HTERT RPE-1 (cell line): Measurements from ENCODE around the gene OR2M5.

ENCODE experiments used
- in situ Hi-C: fragments of 300-500 bp; cut with MboI; formaldehyde crosslinking; loops from 4 replicates; pipeline ENCODE4 v1.14.3; 2020; ENCODE audit warnings: low sequenced_read_pairs

Gene OR2M5, protein sequence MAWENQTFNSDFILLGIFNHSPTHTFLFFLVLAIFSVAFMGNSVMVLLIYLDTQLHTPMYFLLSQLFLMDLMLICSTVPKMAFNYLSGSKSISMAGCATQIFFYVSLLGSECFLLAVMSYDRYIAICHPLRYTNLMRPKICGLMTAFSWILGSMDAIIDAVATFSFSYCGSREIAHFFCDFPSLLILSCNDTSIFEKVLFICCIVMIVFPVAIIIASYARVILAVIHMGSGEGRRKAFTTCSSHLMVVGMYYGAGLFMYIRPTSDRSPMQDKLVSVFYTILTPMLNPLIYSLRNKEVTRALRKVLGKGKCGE

DNA sequence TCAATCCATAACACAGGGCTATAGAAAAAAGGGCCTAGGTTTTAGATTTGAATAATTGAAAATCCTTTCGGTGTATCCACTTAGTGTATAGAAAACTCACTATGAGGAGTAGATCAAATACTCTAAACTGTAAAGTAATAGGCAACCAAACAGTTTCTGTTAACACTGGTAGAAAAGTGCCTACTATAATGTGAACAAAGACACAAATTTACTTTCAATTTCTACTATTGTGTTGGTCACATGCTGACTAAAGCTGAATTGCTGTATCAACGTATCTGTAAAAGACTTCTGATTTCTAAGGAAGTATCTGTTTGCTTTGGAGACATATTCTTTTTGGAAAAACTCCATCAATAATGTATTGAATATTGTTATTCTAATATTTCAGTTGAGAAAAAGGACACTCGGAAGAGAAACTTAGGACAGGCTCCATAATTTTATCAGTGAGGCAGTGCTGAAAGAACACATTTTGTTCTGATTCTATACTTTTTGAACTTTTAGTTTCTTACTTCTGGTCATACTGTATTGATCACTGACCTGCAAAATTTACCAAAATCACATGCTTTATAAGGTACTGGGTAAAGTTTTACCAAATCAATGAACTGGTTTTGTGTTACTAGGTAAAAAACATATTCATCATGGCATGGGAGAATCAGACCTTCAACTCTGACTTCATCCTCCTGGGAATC, at the start of gene OR2M5:
OR2M5 (plus strand) TSS at position 636 of the 686 bp plus-strand sequence; CDS start at position 636, 0 bp downstream.
- in situ Hi-C loops, result no loop called here

DNA sequence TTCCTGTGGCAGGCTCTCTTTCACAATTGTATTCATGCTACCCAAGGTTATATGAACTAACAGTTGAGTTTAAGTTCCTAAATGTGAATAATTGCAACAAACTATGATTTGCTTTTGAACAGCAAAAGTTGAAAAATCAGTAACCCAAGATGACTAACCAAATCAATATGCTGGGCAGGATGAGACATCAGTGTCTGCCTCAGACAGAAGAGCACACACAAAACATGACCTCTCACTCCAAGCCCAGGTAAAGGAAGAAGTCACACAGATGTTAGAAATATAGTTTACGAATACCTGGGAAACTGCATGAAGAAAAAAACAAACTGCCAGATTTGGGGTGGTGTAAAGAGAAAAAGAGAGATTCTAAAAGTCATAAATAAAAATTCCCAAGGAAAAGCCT, 46.4 kb upstream of the OR2M5 start:
- in situ Hi-C loops, result no loop called here

DNA sequence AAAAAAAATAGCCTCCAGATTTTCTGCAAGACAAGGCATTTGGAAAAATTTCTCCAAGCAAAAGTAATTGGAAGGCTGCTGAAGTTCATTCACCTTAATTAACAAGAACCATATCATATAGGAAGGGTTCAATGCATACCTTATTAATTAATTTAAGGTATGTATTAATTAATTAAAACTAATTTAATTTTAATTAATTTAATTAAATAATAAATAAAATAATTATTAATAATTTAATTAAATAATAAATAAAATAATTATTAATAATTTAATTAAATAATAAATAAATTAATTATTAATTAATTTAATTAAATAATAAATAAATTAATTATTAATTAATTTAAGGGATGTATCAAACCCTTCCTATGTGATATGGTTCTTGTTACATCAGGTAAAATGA, 42.1 kb upstream of the OR2M5 start:
- in situ Hi-C loops, result no loop called here

DNA sequence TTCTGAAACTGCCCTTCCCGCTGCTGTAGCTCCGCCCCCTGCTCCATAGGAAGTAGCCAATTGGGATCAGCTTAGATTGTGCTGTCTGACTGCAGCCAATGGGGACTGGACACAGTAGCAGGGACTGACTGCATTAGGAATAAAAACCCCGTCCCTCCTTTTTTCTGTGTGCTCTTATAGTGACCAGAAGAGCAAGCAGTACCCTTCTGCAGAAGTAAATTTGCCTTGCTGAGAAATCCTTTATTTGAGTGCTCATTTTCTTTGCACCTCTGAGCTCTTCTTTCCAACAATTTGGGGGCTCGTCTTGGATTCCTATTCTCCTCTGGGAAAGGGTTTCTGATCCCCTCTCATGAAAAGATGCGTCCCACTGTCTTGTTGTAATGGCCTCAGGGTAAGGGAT, 33.8 kb upstream of the OR2M5 start:
- in situ Hi-C loops, result no loop called here

DNA sequence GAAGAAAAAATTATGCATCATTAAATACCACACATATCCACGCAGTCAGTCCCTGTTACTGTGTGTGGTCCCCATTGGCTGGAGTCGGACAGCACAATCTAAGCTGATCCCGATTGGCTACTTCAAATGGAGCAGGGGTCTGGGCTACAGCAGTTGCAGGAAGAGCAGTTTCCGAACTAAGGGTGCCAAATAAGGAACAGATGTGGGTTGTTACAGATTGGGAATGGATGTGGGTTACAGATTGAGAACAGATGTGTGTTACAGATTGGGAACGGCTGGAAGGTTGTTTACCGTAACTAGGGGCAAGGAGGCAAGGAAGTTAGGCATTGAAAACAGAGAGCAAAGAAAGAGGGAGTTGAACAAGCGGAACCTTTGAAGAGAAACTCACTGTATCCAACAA, 30.1 kb upstream of the OR2M5 start:
- in situ Hi-C loops, result no loop called here

DNA sequence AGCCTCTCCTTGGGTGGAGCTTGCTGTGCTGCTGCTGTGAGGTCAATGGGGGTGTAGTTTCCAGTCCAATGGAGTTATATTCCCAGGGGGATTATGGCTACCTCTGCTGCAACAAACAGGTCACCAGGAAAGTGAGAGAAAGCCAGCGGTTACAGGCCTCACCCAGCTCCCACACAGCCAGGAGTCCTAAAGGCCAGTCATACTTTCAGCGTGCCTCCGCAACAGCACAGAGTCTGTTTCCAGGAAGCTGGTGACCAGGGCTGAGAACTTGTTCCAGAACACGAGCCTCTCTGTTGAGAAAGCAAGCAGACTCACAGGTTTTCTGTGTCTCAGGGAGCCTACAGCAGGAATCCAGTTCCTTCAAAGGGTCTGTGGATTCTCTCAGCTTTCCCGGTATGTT, 17.3 kb upstream of the OR2M5 start:
- in situ Hi-C loops, result no loop called here

DNA sequence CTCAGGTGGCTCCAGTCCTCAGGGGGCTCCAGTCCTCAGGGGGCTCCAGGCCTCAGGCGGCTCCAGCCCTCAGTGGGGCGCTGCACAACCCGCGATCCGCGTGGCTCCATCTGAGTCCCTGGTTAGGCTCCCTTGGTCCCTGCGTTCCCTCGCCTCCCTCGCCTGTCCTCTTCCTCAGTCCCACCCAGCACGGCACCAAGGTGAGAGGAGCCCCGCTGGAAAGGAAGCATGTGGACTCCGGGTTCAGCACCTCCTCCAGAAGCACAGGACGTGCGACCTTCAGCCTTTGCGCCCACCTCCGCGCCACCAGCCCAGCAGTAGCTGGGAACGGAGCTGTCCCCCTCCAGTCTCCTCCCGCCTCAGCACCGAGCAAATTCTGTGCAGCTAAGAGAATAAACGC, 8.1 kb upstream of the OR2M5 start:
- in situ Hi-C loops, result no loop called here

DNA sequence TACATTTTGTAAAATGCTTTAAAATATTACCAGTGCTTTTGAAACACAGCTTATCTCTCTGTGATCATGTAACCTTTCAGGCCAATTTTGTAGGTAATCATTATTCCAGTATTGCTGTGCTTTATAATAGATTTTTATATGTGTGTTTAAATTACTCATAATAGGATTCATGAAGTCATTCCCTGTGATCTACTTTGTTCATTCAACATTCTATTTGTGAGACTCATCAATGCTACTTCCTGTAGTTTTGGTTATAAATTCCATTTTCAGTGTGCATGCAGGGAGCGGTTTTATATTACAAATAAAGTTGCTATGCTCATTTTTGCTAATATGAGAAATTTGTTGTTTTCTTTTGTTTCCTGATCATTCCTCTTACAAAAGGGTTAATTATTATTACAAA, 4.1 kb upstream of the OR2M5 start:
- in situ Hi-C loops, result no loop called here

DNA sequence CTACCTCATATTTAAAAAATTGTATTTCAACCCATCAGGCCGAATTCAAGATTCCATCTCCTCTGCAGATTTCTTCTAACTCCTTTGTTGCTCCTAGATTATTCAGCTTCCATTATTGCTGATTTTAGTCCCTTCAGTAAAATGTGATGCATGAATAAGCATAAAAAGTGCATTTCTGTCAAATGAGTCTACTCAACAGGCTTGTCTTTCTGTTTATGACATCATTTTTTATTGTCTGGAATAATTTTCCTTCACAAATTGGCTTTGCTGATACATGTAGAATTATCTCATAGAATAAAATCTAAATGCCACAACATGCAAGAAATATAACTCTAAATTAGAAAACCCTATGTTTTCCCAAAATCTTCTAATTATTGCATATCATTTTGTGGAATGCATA, 1.6 kb upstream of the OR2M5 start:
- in situ Hi-C loops, result no loop called here

DNA sequence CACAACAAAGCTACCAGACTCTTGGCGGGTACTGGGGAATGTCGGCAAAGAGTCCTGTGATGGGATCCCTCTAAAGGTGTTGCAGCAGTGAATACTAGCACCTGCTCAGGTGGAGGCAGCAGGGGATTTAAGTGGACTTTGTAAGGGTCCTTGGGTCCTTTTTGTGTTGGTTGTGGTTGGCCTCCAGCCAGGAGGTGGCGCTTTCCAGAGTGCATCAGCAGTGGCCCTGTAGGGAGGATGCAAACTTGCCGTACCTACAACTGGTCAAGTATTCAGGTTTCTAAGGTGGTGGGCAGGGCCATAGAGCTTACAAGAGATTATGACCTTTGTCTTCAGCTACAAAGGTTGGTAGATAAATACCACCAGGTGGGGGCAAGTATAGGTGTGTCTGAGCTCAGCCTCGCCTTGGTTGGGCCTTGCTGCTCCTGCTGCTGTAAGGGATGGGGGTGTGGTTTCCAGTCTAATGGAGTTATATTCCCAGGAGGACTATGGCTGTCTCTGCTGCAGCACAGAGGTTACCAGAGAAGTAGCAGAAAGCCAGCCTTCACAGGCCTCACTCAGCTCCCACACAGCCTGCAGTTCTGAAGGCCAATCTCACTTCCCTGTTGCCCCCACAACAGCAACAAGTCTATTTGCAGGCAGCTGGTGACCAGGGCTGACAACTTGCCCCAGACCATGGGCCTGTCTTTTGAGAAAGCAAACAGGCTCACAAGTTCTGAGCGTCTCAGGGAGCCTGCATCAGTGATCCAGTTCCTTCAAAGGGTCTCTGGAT, 7.3 kb downstream of the OR2M5 start:
- in situ Hi-C loops, result no loop called here

DNA sequence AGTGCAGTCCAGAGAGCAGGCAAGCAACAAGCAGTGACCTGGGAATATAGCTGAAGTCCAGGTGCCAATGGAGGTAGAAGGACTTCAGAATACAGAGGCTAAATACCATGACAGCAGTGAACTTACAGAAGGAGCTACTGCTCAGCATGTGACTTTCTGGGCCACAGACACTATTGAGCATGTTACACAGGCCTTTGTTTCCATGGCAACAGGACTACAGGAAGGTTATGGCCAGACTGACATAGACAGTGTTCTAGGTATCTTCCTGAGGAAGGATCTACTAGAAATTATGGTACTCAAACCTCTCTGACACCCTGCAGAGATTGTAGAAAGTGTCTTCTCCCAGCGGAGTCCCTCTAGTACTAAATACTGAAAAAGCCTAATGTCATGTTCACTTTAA, 11.0 kb downstream of the OR2M5 start:
- in situ Hi-C loops, result no loop called here

DNA sequence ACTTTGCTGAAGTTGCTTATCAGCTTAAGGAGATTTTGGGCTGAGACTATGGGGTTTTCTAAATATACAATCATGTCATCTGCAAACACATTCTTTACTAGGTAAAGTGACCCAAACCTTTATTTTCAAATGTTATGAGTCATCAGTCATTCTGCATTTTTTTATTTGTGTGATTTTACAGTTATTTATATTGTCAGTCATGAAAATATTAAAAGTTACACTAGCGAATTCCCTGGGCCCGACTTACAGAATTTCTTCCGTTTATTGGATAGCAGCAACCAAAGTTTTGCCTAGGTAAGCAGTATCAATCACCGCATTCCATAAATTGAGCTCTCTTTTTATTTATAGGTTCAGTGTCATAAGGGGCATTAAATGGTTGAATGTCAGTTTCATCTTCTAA, 13.8 kb downstream of the OR2M5 start:
- in situ Hi-C loops, result no loop called here

DNA sequence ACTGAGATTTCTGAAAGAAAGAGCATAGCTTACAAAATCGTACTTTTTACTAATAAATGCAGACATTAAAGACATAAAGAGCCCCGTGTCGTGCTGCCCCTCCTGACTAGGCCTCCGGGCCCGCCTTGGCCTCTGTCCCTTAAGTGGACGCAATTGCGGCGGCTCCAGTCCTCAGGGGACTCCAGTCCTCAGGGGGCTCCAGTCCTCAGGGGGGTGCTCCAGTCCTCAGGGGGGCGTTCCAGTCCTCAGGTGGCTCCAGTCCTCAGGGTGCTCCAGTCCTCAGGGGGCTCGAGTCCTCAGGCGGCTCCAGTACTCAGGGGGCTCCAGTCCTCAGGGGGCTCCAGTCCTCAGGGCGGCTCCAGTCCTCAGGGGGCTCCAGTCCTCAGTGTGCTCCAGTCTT, 19.1 kb downstream of the OR2M5 start:
- in situ Hi-C loops, result no loop called here

DNA sequence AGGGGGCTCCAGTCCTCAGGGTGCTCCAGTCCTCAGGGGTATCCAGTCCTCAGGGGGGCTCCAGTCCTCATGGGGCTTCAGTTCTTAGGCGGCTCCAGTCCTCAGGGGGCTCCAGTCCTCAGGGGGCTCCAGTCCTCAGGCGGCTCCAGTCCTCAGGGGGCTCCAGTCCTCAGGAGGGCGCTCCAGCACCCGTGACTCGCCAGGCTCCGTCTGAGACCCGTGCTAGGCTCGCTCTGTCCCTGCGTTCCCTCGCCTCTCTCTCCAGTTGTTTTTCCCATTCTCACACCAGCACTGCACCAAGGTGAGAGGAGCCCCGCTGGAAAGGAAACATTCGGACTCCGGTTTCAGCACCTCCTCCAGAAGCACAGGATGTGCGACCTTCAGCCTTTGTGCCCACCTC, 20.2 kb downstream of the OR2M5 start:
- in situ Hi-C loops, result no loop called here

DNA sequence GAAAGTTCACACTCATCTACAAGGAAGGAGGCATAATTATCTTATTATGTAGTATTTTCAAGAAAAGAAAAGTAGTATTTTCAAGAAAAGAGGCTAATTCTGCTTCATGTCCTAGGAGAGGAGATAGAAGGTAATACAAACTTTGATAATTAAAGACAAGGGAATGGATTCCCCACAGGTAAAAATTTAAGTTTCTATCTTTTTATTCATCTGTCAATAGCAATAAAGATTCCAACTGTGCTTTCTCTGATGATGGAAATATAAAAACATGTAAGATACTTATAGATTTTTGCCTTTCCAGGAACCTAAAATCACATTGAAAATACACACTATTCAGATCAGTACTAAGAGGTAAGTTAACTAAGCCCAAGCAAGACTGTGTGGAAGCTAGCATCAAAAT, 29.6 kb downstream of the OR2M5 start, which contains the start of gene OR2M2:
OR2M2 (plus strand) TSS at position 301 of the 400 bp plus-strand sequence. CDS start 5,165 bp downstream, outside the sequence.
- in situ Hi-C loops, result no loop called here

DNA sequence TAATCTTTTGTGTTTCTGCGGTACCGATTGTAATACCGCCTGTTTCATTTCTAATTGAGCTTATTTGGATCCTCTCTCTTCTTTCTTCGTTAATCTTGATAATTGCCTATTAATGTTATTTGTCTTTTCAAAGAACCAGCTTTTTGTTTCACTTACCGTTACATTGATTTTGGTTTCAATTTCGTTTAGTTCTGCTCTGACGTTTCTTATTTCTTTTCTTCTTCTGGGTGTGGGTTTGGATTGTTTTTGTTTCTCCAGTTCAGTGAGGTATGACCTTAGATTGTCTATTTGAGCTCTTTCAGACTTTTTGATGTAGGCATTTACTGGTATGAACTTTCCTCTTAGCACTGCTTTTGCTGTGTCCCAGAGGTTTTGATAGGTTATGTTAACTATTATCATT, 39.0 kb downstream of the OR2M5 start:
- in situ Hi-C loops, result no loop called here

DNA sequence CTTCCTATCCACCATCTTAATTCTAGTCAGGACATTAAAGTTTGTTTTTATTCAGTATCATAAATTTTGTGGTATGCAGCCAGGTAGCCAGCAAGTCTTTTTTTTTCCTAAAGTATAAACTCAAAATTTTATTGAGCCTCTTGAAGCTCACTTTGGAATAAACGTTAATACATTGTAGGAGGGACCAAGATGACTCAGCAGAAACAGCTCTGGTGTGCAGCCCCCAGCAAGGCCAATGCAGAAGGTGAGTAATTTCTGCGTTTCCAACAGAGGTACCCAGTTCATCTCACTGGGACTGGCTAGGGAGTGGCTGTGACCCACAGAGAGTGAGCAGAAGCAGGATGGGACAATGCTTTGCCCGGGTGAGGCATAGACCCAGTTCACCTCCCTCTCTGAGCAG, 42.4 kb downstream of the OR2M5 start:
- in situ Hi-C loops, result no loop called here

DNA sequence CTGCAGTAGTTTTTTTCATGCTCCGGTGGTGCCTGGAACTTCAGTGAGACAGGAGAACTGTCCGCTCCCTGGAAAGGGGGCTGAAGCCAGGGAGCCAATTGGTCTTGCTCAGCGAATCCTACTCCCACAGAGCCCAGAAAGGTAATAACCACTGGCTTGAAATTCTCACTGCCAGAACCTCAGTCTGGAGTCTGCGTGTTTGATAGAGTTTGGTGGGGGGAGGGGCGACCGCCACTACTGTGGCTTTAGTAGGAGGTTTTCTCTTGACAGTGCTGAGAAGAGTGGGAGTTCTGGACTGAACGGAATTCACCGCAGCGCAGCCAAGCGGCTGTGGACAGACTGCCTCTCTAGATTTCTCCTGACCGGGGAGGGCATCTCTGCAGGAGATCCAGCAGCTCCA, 44.1 kb downstream of the OR2M5 start:
- in situ Hi-C loops, result no loop called here

DNA sequence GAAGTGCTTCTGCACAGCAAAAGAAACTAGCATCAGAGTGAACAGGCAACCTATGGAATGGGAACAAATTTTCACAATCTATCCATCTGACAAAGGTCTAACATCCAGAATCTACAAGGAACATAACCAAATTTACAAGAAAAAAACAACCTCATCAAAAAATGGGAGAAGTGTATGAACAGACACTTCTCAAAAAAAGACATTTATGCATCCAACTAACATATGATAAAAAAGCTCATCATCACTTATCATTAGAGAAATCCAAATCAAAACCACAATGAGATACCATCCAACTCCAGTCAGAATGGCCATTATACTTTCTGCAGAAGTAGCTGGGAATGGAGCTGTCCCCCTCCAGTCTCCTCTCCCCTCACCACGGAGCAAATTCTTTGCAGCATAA, 49.2 kb downstream of the OR2M5 start:
- in situ Hi-C loops, result no loop called here
